ENCODE measurements around the gene SRPK3.

Gene SRPK3

DNA sequence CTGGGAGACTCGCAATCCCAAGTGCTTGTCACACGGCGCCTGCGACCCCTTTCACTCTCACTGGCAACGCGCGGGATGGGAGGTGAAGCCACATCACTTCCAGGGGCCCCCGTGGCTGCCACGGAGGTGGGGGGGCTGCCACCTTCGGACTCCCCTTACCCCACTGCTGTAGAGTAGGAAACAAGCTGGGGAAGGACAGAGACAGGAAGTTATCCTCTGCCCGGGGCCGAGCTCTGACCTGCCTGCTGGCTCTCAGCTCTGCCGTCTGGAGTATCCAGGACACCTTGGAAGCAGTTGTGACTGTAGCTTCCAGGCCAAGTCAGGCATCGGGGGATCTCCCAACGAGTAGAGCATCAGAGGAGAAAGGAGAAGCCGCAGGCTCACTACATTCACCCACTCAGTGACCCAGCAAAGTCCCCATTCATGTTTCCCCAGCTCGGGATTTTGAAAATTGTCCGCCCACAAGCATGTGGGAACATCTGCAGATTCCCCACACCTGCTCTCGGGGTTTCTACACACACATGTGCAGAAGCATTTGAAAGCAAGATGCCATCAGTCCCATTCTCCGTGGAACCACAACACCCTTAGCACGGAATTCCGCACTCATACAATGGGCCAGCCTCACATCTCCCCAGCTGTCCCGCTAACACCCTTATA is 38.7 kb downstream of the SRPK3 start:
- TF ChIP-seq, protein P1, sequence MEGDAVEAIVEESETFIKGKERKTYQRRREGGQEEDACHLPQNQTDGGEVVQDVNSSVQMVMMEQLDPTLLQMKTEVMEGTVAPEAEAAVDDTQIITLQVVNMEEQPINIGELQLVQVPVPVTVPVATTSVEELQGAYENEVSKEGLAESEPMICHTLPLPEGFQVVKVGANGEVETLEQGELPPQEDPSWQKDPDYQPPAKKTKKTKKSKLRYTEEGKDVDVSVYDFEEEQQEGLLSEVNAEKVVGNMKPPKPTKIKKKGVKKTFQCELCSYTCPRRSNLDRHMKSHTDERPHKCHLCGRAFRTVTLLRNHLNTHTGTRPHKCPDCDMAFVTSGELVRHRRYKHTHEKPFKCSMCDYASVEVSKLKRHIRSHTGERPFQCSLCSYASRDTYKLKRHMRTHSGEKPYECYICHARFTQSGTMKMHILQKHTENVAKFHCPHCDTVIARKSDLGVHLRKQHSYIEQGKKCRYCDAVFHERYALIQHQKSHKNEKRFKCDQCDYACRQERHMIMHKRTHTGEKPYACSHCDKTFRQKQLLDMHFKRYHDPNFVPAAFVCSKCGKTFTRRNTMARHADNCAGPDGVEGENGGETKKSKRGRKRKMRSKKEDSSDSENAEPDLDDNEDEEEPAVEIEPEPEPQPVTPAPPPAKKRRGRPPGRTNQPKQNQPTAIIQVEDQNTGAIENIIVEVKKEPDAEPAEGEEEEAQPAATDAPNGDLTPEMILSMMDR (conservative IDR thresholded peaks at IDR 0.05; ENCODE audit: control insufficient read depth, insufficient read depth, low read depth, low read length) = no peak
- no peak for DNase-seq (ENCODE audit: low read depth)
- peak overlapping the region; percentile 3 for H3K4me3 ChIP-seq (ENCODE audit: control insufficient read depth, low read depth, low read length)

DNA sequence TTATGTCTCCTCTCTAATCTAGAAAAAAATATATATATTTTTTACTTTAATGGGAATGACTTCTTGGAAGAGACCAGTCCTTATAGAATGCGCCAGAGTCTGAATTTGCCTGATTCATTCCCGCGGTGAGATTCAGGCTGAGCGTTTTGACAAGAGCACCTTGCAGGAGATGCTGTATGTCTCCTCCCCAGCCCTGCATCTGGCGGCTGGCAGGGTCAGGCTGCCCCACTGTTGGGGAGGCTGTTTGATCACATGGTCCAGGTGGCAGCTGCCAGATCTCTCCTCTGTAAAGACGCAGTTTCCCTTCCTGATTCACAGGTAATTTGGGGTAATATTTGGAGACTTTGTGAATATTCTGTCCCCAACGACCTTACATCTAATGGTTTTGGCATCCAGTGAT is 39.8 kb downstream of the SRPK3 start:
- DNase-seq (ENCODE audit: low read depth) = no peak
- TF ChIP-seq, protein P1 (conservative IDR thresholded peaks at IDR 0.05; ENCODE audit: control insufficient read depth, insufficient read depth, low read depth, low read length) = no peak
- H3K4me3 ChIP-seq (ENCODE audit: control insufficient read depth, low read depth, low read length) = no peak overlapping the region

DNA sequence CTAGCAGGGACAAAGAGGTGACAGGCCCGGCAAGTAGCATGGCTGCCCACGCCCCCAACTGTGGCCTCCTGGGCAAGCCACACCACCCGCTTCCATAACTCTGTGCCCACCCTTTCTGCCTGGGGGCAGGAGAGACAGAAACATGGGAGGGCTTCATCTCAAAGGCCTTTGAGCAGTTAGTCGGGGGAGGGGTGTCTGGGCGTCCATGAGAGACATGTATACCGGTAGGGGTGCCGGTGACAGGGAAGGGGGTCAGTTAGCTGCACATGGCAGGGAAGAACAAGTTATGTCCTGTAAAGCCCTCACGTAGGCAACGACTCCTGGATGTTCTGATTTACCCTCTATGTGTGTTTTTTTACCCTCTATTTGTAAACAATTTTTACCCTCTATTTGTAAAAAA is 40.2 kb downstream of the SRPK3 start:
- TF ChIP-seq, protein P1 (conservative IDR thresholded peaks at IDR 0.05; ENCODE audit: control insufficient read depth, insufficient read depth, low read depth, low read length) = no peak
- H3K4me3 ChIP-seq (ENCODE audit: control insufficient read depth, low read depth, low read length) = no peak overlapping the region
- no peak for DNase-seq (ENCODE audit: low read depth)

DNA sequence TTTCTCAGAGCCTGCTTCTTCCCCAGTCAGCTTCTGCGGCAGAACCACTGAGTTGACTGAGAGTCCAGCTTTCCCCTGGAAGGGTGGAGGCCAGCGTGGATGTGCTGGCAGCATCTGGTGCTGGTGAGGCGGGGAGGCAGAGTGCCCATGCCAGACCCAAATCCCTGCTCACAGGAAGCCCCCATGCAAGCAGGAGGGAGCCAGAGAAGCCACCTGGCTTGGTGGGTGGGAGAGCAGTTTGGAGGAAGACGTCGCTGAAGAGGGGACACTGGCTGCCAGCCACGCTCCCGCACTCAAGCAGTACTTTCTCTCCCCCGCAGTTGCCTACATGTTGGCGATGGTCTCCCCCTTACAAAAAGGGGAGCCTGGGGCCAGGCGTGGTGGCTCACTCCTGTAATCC is 43.5 kb downstream of the SRPK3 start:
- DNase-seq (ENCODE audit: low read depth) = no peak
- TF ChIP-seq, protein P1 (conservative IDR thresholded peaks at IDR 0.05; ENCODE audit: control insufficient read depth, insufficient read depth, low read depth, low read length) = no peak
- H3K4me3 ChIP-seq (ENCODE audit: control insufficient read depth, low read depth, low read length) = no peak overlapping the region

DNA sequence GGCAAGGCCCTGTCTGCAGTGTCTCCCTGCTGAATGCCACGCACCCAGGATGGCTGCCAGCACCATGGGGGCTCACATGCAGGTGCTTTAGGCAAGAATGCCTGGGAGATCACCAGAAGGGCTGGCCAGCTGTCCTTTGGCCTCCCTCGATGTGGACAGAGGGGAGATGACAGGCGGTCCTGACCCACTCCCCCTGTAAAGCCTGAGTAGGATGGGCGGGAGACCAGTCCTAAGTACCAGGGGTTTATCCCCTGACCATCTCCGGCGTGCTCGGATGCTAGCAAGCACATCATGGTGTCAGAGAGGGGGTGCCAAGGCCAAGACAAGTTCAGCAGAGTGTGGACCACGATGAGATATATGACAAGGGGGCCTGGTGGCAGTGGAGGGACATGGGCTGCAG is 44.2 kb downstream of the SRPK3 start:
- H3K4me3 ChIP-seq (ENCODE audit: control insufficient read depth, low read depth, low read length) = no peak overlapping the region
- TF ChIP-seq, protein P1 (conservative IDR thresholded peaks at IDR 0.05; ENCODE audit: control insufficient read depth, insufficient read depth, low read depth, low read length) = no peak
- no peak for DNase-seq (ENCODE audit: low read depth)

DNA sequence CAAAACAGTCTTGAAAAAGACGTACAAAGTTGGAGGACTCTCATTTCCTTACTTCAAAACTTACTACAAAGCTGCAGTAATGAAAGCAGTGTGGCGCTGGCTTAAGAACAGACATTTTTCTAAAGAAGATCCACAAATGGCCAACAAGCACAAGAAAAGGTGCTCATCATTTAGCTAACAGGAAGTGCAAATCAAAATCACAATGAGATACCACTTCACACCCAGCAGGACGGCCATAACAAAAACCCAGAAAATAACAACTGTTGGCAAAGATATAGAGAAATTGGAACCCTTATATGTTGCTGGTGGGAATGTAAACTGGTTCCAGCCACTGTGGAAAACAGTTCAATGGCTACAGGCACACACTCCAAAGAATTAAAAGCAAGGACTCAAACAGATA is 46.2 kb downstream of the SRPK3 start:
- TF ChIP-seq, protein P1 (conservative IDR thresholded peaks at IDR 0.05; ENCODE audit: control insufficient read depth, insufficient read depth, low read depth, low read length) = no peak
- DNase-seq (ENCODE audit: low read depth) = no peak
- no peak overlapping the region for H3K4me3 ChIP-seq (ENCODE audit: control insufficient read depth, low read depth, low read length)

DNA sequence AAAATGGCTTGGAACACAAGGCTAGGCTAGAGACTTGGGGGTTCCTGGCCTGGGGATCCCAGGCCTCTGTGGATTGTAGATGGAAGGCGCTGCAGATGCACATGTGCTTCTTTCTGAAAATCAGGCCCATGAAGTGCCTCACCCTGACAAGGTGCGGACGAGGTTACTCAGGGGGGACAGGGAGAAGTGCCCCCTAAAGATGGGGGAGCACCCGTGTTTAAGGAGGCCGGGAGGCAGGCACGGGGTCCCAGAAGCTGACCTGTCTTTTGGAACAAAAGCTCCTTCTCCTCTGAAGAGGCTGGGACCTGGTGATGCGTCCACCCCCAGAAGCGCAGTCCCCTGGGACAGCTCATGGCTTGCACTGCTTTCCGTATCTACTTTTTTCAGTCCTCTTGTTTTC is 47.1 kb downstream of the SRPK3 start:
- H3K4me3 ChIP-seq (ENCODE audit: control insufficient read depth, low read depth, low read length) = no peak overlapping the region
- TF ChIP-seq, protein P1 (conservative IDR thresholded peaks at IDR 0.05; ENCODE audit: control insufficient read depth, insufficient read depth, low read depth, low read length) = no peak
- no peak for DNase-seq (ENCODE audit: low read depth)

All from fibroblast of mammary gland (primary cell).